H1 (cell line): ENCODE measurements around the gene HERC4. TPM values are rescaled to one million over a fixed set of nuclear protein-coding genes. Genes with fewer than 3 reads are reported as not detected.

Experiments used
- CTCF ChIA-PET: fragments of 300-600 bp; sonication (Branson Sonifier 250); formaldehyde crosslinking; loops from one replicate; lab custom pipeline; 2021; ENCODE audit not compliant: partially characterized antibody; lab: Charles Lee
- POLR2A ChIA-PET: fragments of 300-600 bp; sonication (Branson Sonifier 250); formaldehyde crosslinking; loops from one replicate; lab custom pipeline; 2021; ENCODE audit warnings: inconsistent platforms; ENCODE audit not compliant: partially characterized antibody; lab: Charles Lee
- DNase-seq, 2 experiments: peaks; one replicate each; pipeline versions ENCODE4 v3.0.0 to v3.0.0-alpha.2; 2010 to 2022; ENCODE audit warnings: low spot score in 2 of 2, low read depth in 1 of 2, mixed read lengths in 1 of 2
- FAIRE-seq: peaks from 2 replicates; lab custom pipeline; 2011; peaks lifted over from hg19 to GRCh38; lab: Jason Lieb, UNC
- H2AFZ ChIP-seq: 2 replicates; pipeline ENCODE4 v1.8.1; 2012; ENCODE audit warnings: low read length, inconsistent platforms
- H2AK5ac ChIP-seq: 2 replicates; pipeline ENCODE4 v1.6.1; 2013; ENCODE audit warnings: low read depth, low read length
- H2BK120ac ChIP-seq: replicated peaks from 2 replicates; pipeline ENCODE3; 2013; ENCODE audit warnings: low read depth, low read length, inconsistent platforms
- H2BK12ac ChIP-seq: 2 replicates; pipeline ENCODE4 v1.6.1; 2013; ENCODE audit warnings: low read depth, low read length
- H2BK15ac ChIP-seq: 2 replicates; pipeline ENCODE4 v1.6.1; 2013; ENCODE audit warnings: low read length
- H2BK20ac ChIP-seq: 2 replicates; pipeline ENCODE4 v1.6.1; 2013; ENCODE audit warnings: low read length
- H2BK5ac ChIP-seq: 2 replicates; pipeline ENCODE4 v1.6.1; 2013; ENCODE audit warnings: low read depth, low read length
- H3K14ac ChIP-seq: 2 replicates; pipeline ENCODE4 v1.6.1; 2013; ENCODE audit warnings: inconsistent platforms; ENCODE audit not compliant: insufficient read length
- H3K18ac ChIP-seq: 2 replicates; pipeline ENCODE4 v1.6.1; 2013; ENCODE audit warnings: low read length; ENCODE audit errors: extremely low read depth
- H3K23ac ChIP-seq: 2 replicates; pipeline ENCODE4 v1.6.1; 2013; ENCODE audit warnings: inconsistent platforms; ENCODE audit not compliant: insufficient read length
- H3K23me2 ChIP-seq: 2 replicates; pipeline ENCODE4 v1.6.1; 2013; ENCODE audit warnings: low read depth, low read length
- H3K27ac ChIP-seq: 2 replicates; pipeline ENCODE4 v1.6.1; 2011; ENCODE audit warnings: low read depth, low read length, inconsistent platforms
- H3K27me3 ChIP-seq, 4 experiments: replicated peaks in 1 of 4; 1 replicate in 1 of 4; 2 replicates in 3 of 4; pipeline versions ENCODE4 v1.6.1 to v1.8.1; 2011 to 2013; ENCODE audit warnings: low read length in 3 of 4, mild to moderate bottlenecking in 3 of 4, inconsistent platforms in 2 of 4, mixed read lengths in 2 of 4, moderate library complexity in 1 of 4; ENCODE audit not compliant: control insufficient read depth in 3 of 4, insufficient read depth in 3 of 4; ENCODE audit errors: extremely low read depth in 1 of 4
- H3K36me3 ChIP-seq, 4 experiments: 2 replicates each; pipeline versions ENCODE4 v1.6.1 to v1.8.1; 2011 to 2013; ENCODE audit warnings: mild to moderate bottlenecking in 4 of 4, low read length in 3 of 4, moderate library complexity in 2 of 4, control low read depth in 1 of 4, inconsistent platforms in 1 of 4; ENCODE audit not compliant: insufficient read depth in 4 of 4, control insufficient read depth in 2 of 4
- H3K4ac ChIP-seq: replicated peaks from 2 replicates; pipeline ENCODE3; 2013; ENCODE audit warnings: low read length, low read depth, mixed read lengths, inconsistent platforms; ENCODE audit not compliant: insufficient read length
- H3K4me1 ChIP-seq, 4 experiments: replicated peaks in 1 of 4; 1 replicate in 1 of 4; 2 replicates in 3 of 4; pipeline versions ENCODE4 v1.6.1 to v1.8.1; 2011 to 2013; ENCODE audit warnings: low read length in 3 of 4, inconsistent platforms in 2 of 4, mixed read lengths in 1 of 4; ENCODE audit not compliant: insufficient read depth in 4 of 4, control insufficient read depth in 3 of 4
- H3K4me2 ChIP-seq, 2 experiments: 2 replicates each; pipeline versions ENCODE4 v1.6.1 to v1.8.1; 2011 to 2013; ENCODE audit warnings: low read depth in 2 of 2, low read length in 2 of 2, control low read depth in 1 of 2, inconsistent platforms in 1 of 2, mild to moderate bottlenecking in 1 of 2; ENCODE audit not compliant: insufficient read depth in 1 of 2
- H3K4me3 ChIP-seq, 4 experiments: fragments of 200-600, 300-600 bp in 1 of 4; sonication (generic), shearing (Covaris generic), sonication (Bioruptor Twin) in 1 of 4; 2 replicates each; pipeline versions ENCODE4 v1.5.1 to v1.8.1; 2011 to 2016; ENCODE audit warnings: low read length in 4 of 4, low read depth in 3 of 4, control low read depth in 2 of 4, inconsistent platforms in 2 of 4, mild to moderate bottlenecking in 2 of 4, mixed read lengths in 1 of 4, moderate library complexity in 1 of 4; ENCODE audit not compliant: insufficient read depth in 2 of 4; ENCODE audit errors: extremely low read depth in 1 of 4
- H3K56ac ChIP-seq: replicated peaks from 2 replicates; pipeline ENCODE3; 2013; ENCODE audit warnings: low read depth, mild to moderate bottlenecking, mixed read lengths, low read length, inconsistent platforms; ENCODE audit not compliant: insufficient read length
- H3K79me1 ChIP-seq: 2 replicates; pipeline ENCODE4 v1.6.1; 2013; ENCODE audit warnings: low read depth, low read length, control low read depth
- H3K79me2 ChIP-seq, 2 experiments: 2 replicates each; pipeline versions ENCODE4 v1.6.1 to v1.8.1; 2012 to 2013; ENCODE audit warnings: low read length in 2 of 2, mild to moderate bottlenecking in 2 of 2, inconsistent platforms in 1 of 2; ENCODE audit not compliant: insufficient read depth in 2 of 2, control insufficient read depth in 1 of 2
- H3K9ac ChIP-seq, 4 experiments: replicated peaks in 1 of 4; 1 replicate in 1 of 4; 2 replicates in 3 of 4; pipeline versions ENCODE4 v1.6.1 to v1.8.1; 2011 to 2013; ENCODE audit warnings: low read depth in 3 of 4, low read length in 3 of 4, control low read depth in 2 of 4, mild to moderate bottlenecking in 2 of 4, moderate library complexity in 2 of 4, inconsistent platforms in 1 of 4; ENCODE audit errors: extremely low read depth in 1 of 4
- H3K9me3 ChIP-seq, 2 experiments: 2 replicates each; pipeline versions ENCODE4 v1.6.1 to v1.8.1; 2012 to 2013; ENCODE audit warnings: mild to moderate bottlenecking in 2 of 2, moderate library complexity in 2 of 2, control low read depth in 1 of 2, inconsistent platforms in 1 of 2, low read depth in 1 of 2, low read length in 1 of 2, mixed read lengths in 1 of 2; ENCODE audit not compliant: insufficient read depth in 2 of 2
- H4K20me1 ChIP-seq, 2 experiments: replicated peaks in 1 of 2; 2 replicates each; pipeline versions ENCODE3 to v1.8.1; 2011 to 2013; ENCODE audit warnings: inconsistent platforms in 2 of 2, low read length in 2 of 2, mild to moderate bottlenecking in 1 of 2; ENCODE audit not compliant: insufficient read depth in 2 of 2, control insufficient read depth in 1 of 2
- H4K5ac ChIP-seq: 2 replicates; pipeline ENCODE4 v1.6.1; 2013; ENCODE audit warnings: low read length, low read depth, mixed read lengths, inconsistent platforms; ENCODE audit not compliant: insufficient read length
- H4K8ac ChIP-seq: 2 replicates; pipeline ENCODE4 v1.8.0; 2013; ENCODE audit warnings: mild to moderate bottlenecking, moderate library complexity, low read length, inconsistent platforms; ENCODE audit not compliant: insufficient read depth; ENCODE audit errors: extremely low read depth
- H4K91ac ChIP-seq: replicated peaks from 2 replicates; pipeline ENCODE3; 2013; ENCODE audit warnings: low read length, mixed read lengths, inconsistent platforms; ENCODE audit not compliant: insufficient read length
- BCL11A ChIP-seq, 2 experiments: IDR thresholded peaks; one replicate each; pipeline ENCODE4 v1.6.1; 2011; ENCODE audit warnings: low read depth in 2 of 2, low read length in 2 of 2, mild to moderate bottlenecking in 2 of 2
- CTCF ChIP-seq, 3 experiments: IDR thresholded peaks; 1 replicate in 2 of 3; 2 replicates in 1 of 3; pipeline versions ENCODE4 v1.5.1 to v1.6.1; 2011; ENCODE audit warnings: low read length in 3 of 3, mild to moderate bottlenecking in 3 of 3, inconsistent platforms in 2 of 3, low read depth in 1 of 3, moderate library complexity in 1 of 3; ENCODE audit not compliant: insufficient read depth in 1 of 3; ENCODE audit errors: control extremely low read depth in 1 of 3
- HDAC2 ChIP-seq, 2 experiments: fragments of 300-600 bp in 1 of 2; sonication (generic) in 1 of 2; IDR thresholded peaks; 2 replicates each; pipeline ENCODE4 v1.6.1; 2011 to 2012; ENCODE audit warnings: low read depth in 2 of 2, low read length in 2 of 2, mild to moderate bottlenecking in 2 of 2, moderate library complexity in 2 of 2, borderline replicate concordance in 1 of 2, inconsistent platforms in 1 of 2
- KDM5A ChIP-seq: fragments of 200-600 bp; IDR thresholded peaks from 2 replicates; pipeline ENCODE4 v1.7.1; 2012; ENCODE audit warnings: mild to moderate bottlenecking, low read length, inconsistent platforms, mixed read lengths
- NRF1 ChIP-seq: IDR thresholded peaks from 2 replicates; pipeline ENCODE4 v1.6.1; 2011; ENCODE audit warnings: mild to moderate bottlenecking, low read depth, low read length, improper control_type of control experiment
- TEAD4 ChIP-seq: IDR thresholded peaks from 2 replicates; pipeline ENCODE4 v1.6.1; 2012; ENCODE audit warnings: low read depth, low read length, inconsistent platforms, mixed read lengths
- WGBS, 2 experiments: shearing (Covaris generic) in 1 of 2; methylation state at CpG; one replicate each; pipeline versions ENCODE4 v1.1.6 to v1.1.7; 2013 to 2015; ENCODE audit warnings: low lambda C conversion rate in 2 of 2, mixed read lengths in 2 of 2, inconsistent platforms in 1 of 2, low coverage in 1 of 2, missing lambda C conversion rate in 1 of 2; ENCODE audit not compliant: insufficient replicate concordance in 2 of 2, insufficient coverage in 1 of 2, insufficient read length in 1 of 2; ENCODE audit errors: extremely low coverage in 1 of 2, missing lambda C conversion rate in 1 of 2; 5-methylcytosine and 5-hydroxymethylcytosine counted together
- polyA plus RNA-seq, 7 experiments: library from polyadenylated mRNA; depleted of rRNA in 3 of 7; stranded (reverse) in 5 of 7; unstranded in 2 of 7; fragments of >200 nt in 5 of 7; fragments of 200-250 nt in 2 of 7; gene quantifications; 1 replicate in 5 of 7; 2 replicates in 1 of 7; 4 replicates in 1 of 7; pipeline versions ENCODE4 v1.2.1 to v1.2.3, GENCODE V29; 2011 to 2013; ENCODE audit warnings: missing spikeins in 2 of 7, mixed read lengths in 2 of 7
- total RNA-seq: library from RNA; stranded (reverse); fragmentation: NEBNext Ultra II Directional; extraction: Animal tissue kit (Norgen Biotek cat#: 25700); gene quantifications from 2 replicates; pipeline ENCODE4 v1.2.1, GENCODE V29; 2021

HERC4 gene
- total and polyA plus RNA-seq, 2 of the 8 experiments (the other 6 are each of a cell fraction or from before 2014, with no cell fraction given) = 7.5 to 44.0 TPM

GRCh38 chr10:68106656-68107055 is 31.6 kb upstream of the HERC4 start:
- Histone ChIP-seq H3K4me2 (no peak overlapping the region), H2BK15ac (no peak overlapping the region), H2BK12ac (no peak overlapping the region), H2BK5ac (no peak overlapping the region), H3K27me3 (no peaks in the 10 kb centered on the region), H4K5ac (no peak overlapping the region), H4K20me1 (no peaks in the 10 kb centered on the region), H3K4me1 (no peaks in the 10 kb centered on the region), H4K91ac (no peak overlapping the region), H2AFZ (0 out of 2 replicates have a peak overlapping the region, but pooled peaks have one; percentile 5), H3K9ac (no peak overlapping the region), H3K23ac (no peak overlapping the region), H2BK20ac (no peak overlapping the region), H3K56ac (no peak overlapping the region), H4K8ac (no peak overlapping the region), H3K23me2 (no peaks in the 10 kb centered on the region), H3K14ac (no peak overlapping the region), H3K27ac (no peak overlapping the region), H3K36me3 (no peaks in the 10 kb centered on the region), H3K4me3 (no peak overlapping the region), H3K79me1 (no peaks in the 10 kb centered on the region), H2AK5ac (no peak overlapping the region), H3K18ac (no peak overlapping the region), H3K79me2 (no peaks in the 10 kb centered on the region), H3K9me3 (no peaks in the 10 kb centered on the region), H2BK120ac (no peak overlapping the region), H3K4ac (no peak overlapping the region)
- TF ChIP-seq HDAC2 (IDR thresholded peaks at IDR 0.05; ENCODE audit: borderline replicate concordance in 1 of 2, low read depth in 2 of 2, low read length in 2 of 2) (no peak), BCL11A (IDR thresholded peaks at IDR 0.05; ENCODE audit: low read depth in 2 of 2, low read length in 2 of 2) (no peak), NRF1 (no peak), KDM5A (no peak), CTCF (IDR thresholded peaks at IDR 0.05; ENCODE audit: control extremely low read depth in 1 of 3, insufficient read depth in 1 of 3, low read depth in 1 of 3, low read length in 3 of 3) (no peak), TEAD4 (no peak)
- ChIA-PET CTCF (interaction anchor here (0.6 kb wide), 1 partner anchor 194 kb away, joined by 5 read pairs; no protein-coding TSS in a partner anchor), POLR2A (interaction anchor here (0.6 to 0.7 kb wide), 2 partner anchors 68 to 461 kb away, joined by 3 to 6 read pairs; no protein-coding TSS in a partner anchor)
- FAIRE-seq = peak; percentile 45
- 83% methylated on average over 3 of the region's 3 CpGs; no CpG with 5 or more reads in 1 of the 2 experiments for WGBS, 2 experiments
- no peak for DNase-seq
